ENCODE data around the gene CCND2.
"Not testable (repeated sequence)": the region's sequence is repeated elsewhere in the genome, so short reads cannot be mapped to it uniquely, and the experiment has no call there.

Gene CCND2

DNA sequence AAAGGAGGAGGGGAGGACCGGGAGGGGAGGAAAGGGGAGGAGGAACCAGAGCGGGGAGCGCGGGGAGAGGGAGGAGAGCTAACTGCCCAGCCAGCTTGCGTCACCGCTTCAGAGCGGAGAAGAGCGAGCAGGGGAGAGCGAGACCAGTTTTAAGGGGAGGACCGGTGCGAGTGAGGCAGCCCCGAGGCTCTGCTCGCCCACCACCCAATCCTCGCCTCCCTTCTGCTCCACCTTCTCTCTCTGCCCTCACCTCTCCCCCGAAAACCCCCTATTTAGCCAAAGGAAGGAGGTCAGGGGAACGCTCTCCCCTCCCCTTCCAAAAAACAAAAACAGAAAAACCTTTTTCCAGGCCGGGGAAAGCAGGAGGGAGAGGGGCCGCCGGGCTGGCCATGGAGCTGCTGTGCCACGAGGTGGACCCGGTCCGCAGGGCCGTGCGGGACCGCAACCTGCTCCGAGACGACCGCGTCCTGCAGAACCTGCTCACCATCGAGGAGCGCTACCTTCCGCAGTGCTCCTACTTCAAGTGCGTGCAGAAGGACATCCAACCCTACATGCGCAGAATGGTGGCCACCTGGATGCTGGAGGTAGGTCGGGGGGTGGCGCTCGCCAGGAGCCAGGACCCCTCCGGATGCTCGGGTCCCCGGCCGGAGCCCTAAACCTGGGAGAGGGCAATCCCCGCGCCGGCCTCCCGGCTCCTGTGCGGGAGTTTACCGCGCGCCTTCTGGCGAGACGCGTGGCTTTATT, at the start of gene CCND2:
Gene CCND2, plus strand, starts transcription at position 111 of the 744 bp plus-strand sequence. Its CDS starts 279 bp downstream, at position 390.
- DNase-seq (ENCODE audit: low read depth in 2 of 2): peak in 1 of 2 donors; percentile 60

- DNase-seq (ENCODE audit: low read depth in 2 of 2): no peak
Measured at GRCh38 chr12:4224206-4224889, 49.2 kb upstream of the CCND2 start.

DNA sequence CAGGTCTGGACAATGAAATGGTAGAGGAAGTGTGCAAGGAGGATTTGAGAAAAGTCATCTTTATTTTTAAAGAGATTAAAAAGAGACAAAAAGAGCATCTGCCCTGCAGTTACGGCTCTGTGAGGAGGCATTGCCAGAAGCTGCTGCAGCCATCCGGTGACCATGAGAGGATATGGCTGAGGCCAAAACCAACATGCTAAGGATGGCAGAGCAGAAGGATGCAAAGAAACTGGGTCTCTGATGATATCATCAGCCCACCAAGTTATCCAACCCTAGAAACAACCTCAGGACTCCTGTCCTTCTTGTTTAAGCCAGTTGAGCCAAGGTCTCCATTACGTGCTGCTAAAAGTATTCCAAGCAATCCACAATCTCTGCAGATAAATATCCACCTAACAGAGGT, 48.0 kb upstream of the CCND2 start:
- DNase-seq (ENCODE audit: low read depth in 2 of 2): no peak

DNA sequence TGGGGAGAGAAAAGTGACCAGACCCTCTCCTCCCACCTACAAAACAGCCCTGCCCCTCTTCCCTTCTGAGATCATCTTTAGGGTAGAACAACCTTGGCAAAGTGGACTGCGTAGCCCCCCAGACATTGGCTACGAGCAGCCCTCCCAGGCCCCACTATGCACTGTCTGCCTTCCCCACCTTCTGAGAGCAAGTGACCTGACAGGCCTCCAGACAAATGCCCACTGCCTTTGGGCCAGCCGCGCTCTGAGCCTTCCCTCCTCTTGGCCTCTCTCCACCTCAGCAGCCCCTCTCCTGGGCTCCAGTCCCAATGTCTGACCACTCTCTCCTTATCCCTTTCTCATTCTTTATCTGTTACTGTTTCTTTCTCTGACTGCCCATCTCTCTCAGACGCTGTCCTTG, 46.5 kb upstream of the CCND2 start:
- no peak for DNase-seq (ENCODE audit: low read depth in 2 of 2)

DNA sequence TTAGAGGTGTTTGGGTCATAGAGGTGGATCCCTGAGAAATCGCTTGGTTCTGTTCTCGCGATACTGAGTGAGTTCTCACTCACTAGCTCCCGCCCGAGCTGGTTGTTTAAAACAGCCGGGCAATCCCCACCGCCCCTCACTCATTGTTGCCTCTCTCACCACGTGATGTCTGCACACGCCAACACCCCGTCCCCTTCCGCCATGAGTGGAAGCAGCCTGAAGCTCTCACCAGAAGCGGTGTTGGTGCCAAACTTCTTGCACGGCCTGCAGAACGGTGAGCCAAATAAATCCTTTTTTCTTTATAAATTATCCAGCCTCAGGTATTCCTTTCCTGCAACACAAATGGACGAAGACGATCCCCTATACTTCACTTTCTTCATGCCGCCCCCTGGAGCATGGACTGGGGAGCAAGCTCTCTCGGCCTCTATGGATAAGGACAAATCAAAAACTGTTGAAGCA, 45.4 kb upstream of the CCND2 start:
- no peak for DNase-seq (ENCODE audit: low read depth in 2 of 2)

- DNase-seq (ENCODE audit: low read depth in 2 of 2): no peak
Measured at GRCh38 chr12:4230526-4230925, 43.0 kb upstream of the CCND2 start.

- no peak for DNase-seq (ENCODE audit: low read depth in 2 of 2)
Measured at GRCh38 chr12:4238577-4238976, 35.0 kb upstream of the CCND2 start.

DNA sequence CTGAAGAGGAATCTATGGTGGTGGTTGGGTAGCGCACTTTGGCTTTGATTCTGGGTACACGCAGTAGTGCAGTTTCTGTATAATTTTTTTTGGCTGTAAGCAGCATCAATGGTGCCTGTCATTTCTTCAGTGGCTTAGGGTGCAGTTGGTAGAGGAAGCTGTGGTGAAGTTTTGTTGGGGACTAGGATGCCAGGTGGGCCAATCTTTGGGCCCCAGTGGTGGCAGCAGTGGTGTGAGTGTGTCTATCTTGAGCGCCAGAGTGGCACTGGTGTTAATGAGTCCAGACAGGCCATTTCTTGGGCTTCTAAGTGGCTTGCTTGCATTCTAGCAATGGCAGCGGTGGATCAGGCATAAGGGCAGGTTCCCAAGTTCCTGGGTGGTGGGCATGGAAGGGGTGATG, 33.8 kb upstream of the CCND2 start:
- no peak for DNase-seq (ENCODE audit: low read depth in 2 of 2)

DNA sequence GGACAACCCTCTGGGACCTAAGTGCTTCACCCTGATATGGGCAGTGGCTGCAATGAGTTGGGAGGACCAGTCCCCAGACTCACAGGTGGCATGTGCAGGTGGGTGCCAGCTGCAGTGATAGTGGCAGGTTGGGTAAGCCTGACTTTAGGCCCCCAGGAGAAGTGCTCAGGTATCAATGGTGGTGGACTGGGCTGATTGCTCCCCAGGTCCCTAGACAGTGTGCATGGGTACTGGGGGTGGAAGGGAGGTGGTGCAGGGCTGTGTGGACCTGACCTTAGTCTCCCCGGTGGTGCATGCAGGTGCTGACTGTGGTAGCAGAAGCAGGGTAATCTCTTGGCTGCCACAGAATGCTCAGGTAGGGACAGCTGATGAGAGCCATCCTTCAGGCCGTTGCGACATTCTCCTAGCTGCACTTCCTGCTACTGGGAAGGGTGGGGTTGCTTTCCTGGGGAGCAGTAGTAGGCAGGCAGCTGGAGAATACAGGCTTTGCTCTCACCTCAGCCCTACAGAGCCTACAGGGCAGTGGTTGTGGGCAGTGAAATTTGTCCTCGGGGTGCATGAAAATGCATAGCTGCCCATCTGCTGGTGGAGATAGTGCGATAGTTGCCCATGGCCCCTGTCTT, 33.3 kb upstream of the CCND2 start:
- no peak for DNase-seq (ENCODE audit: low read depth in 2 of 2)

- DNase-seq (ENCODE audit: low read depth in 2 of 2): no peak
Measured at GRCh38 chr12:4240981-4241380, 32.6 kb upstream of the CCND2 start.

DNA sequence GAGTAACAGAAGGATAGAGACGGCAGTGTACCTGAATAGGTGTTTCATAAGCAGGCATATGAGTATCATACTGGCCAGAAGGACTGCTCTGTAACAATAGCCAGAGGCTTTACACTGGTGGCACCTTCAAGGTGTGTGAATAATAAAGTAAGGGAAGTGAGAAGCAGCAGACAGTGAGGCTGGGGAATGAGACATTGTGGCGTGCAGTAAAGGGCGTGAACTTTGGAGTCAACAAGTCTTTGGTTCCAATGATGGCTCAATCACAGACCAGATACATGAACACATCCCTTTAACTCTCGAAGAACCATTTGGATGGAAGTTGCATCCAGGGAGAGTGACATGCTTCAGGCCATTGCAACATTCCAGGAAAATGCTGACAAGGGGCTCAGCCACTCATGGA, 32.0 kb upstream of the CCND2 start:
- no peak for DNase-seq (ENCODE audit: low read depth in 2 of 2)

- DNase-seq (ENCODE audit: low read depth in 2 of 2): no peak
Measured at GRCh38 chr12:4242595-4242994, 31.0 kb upstream of the CCND2 start.

- DNase-seq (ENCODE audit: low read depth in 2 of 2): no peak
Measured at GRCh38 chr12:4243091-4243490, 30.5 kb upstream of the CCND2 start.

- DNase-seq (ENCODE audit: low read depth in 2 of 2): not testable (repeated sequence)
Measured at GRCh38 chr12:4243491-4244100, 30.0 kb upstream of the CCND2 start.

GRCh38 chr12:4244868-4245267, 28.7 kb upstream of the CCND2 start:
- no peak for DNase-seq (ENCODE audit: low read depth in 2 of 2)

DNA sequence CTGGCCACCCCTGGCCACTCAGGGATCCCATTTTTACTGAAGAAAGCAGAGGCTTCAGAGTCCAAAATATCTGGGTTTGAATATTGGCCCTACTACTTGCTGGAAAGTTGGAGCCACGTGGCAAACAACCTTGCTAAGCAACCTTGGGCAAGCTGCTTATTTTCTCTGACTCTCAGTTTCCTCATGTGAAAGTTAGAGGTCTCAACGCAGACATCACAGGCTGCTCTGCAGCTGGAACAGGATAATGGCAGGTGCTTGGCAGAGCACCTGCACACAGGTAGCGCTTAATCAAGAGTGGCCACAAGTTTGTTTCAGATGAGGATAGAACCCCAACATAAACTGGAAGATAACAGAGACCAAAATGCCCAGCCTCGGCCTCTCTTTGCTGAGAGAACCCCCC, 28.1 kb upstream of the CCND2 start:
- no peak for DNase-seq (ENCODE audit: low read depth in 2 of 2)

GRCh38 chr12:4246116-4246515, 27.4 kb upstream of the CCND2 start:
- DNase-seq (ENCODE audit: low read depth in 2 of 2): no peak

DNA sequence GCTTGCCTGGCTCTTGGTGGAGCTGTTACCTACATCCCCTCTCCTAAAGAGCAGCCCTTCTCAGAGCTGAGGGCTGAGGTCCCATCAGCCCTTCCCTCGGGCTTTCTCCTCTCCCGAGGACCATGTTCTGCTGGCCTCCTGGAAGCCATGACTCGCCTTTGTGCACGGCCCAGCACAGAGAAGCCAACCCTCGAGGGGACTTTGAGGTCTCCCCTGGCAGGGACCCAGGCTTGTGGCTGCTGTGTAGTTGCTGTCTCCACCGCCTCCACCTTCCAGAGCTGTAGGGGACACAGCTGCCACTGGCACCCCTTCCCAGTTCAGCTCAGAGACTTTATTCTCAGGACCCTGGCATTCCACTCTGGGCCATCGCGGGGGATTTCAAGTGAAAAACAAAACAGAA, 22.9 kb upstream of the CCND2 start:
- no peak for DNase-seq (ENCODE audit: low read depth in 2 of 2)

GRCh38 chr12:4251216-4251891, 22.2 kb upstream of the CCND2 start:
- DNase-seq (ENCODE audit: low read depth in 2 of 2): no peak

DNA sequence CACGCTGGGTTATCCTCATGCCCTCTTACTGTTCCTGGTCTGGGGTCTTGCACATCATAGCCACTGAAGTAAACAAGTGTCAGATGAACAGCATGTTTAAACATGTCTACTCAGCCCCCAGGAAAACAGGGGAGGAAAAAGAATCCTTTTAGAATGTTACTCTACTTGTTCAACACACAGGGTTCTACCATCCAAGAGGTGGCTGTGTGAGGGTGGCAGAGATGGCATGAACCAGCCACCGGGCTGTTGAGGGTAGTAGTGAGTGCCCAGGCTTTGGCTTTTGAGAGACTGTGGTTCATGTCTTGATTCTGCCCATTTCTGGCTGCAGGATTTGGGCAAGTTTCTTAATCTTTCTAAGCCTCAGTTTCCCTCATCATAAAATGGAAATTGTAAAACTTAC, 21.6 kb upstream of the CCND2 start:
- no peak for DNase-seq (ENCODE audit: low read depth in 2 of 2)

GRCh38 chr12:4252601-4253000, 21.0 kb upstream of the CCND2 start:
- DNase-seq (ENCODE audit: low read depth in 2 of 2): no peak

Data from stimulated activated CD4-positive, alpha-beta T cell treated with anti-CD3 and anti-CD28 coated beads, Interleukin-1b, Interleukin-23, amount 100 ng/mL, for 1 hour (primary cell).